Lower leg skin (tissue), 3 donors: ENCODE measurements around the gene SH3RF3.

Experiments used
- CTCF ChIP-seq, 3 donors: fragments of 450-650 bp; IDR thresholded peaks; one replicate each; pipeline ENCODE4 v1.5.1; 2016; ENCODE audit warnings: antibody characterized with exemption in 3 of 3, mild to moderate bottlenecking in 3 of 3, moderate library complexity in 2 of 3
- POLR2A ChIP-seq, 2 donors: fragments of 450-650 bp; IDR thresholded peaks; one replicate each; pipeline ENCODE4 v1.6.1; 2016 to 2017; ENCODE audit warnings: antibody characterized with exemption in 2 of 2, mild to moderate bottlenecking in 1 of 2, moderate library complexity in 1 of 2

- TF ChIP-seq CTCF (IDR thresholded peaks at IDR 0.05) (no peak), POLR2A (IDR thresholded peaks at IDR 0.05) (no peak)
Observed at GRCh38 chr2:109166811-109167210, 37.8 kb downstream of the SH3RF3 start.
